Measurements from ENCODE around the gene ACTL10. TPM values are rescaled to one million over a fixed set of nuclear protein-coding genes. Genes with fewer than 3 reads are reported as not detected.

The ACTL10 gene
- total and polyA plus RNA-seq, 2 of the 13 experiments (the other 11 are each of a cell fraction or from before 2014, with no cell fraction given) = not detected

GRCh38 chr20:33673410-33674293, 6.9 kb downstream of the ACTL10 start (continued):
- TF ChIP-seq ZNF646 (CRISPR knock-in tag; IDR thresholded peaks at IDR 0.05) = no peak
- TF ChIP-seq ZNF720 (CRISPR knock-in tag; IDR thresholded peaks at IDR 0.05) = 0 out of 2 replicates have a peak, but pooled peaks have one; percentile 50
- TF ChIP-seq SIX4 (CRISPR knock-in tag; IDR thresholded peaks at IDR 0.05) = no peak
- TF ChIP-seq ZNF142 (CRISPR knock-in tag; IDR thresholded peaks at IDR 0.05) = 0 out of 2 replicates have a peak, but pooled peaks have one; percentile 17
- no peak for TF ChIP-seq SMC3 (IDR thresholded peaks at IDR 0.05; ENCODE audit: low read length)
- 0 out of 2 replicates have a peak, but pooled peaks have one; percentile 17 for TF ChIP-seq SP140L (CRISPR knock-in tag; IDR thresholded peaks at IDR 0.05; ENCODE audit: borderline replicate concordance)
- TF ChIP-seq NFKBIZ (CRISPR knock-in tag; IDR thresholded peaks at IDR 0.05) = peak; percentile 55; the same call in 1 of the 2 replicates
- TF ChIP-seq MIER3 (CRISPR knock-in tag; IDR thresholded peaks at IDR 0.05; ENCODE audit: borderline replicate concordance) = no peak
- 0 out of 2 replicates have a peak, but pooled peaks have one; percentile 32 for TF ChIP-seq ZNF879 (CRISPR knock-in tag; IDR thresholded peaks at IDR 0.05)
- 0 out of 2 replicates have a peak, but pooled peaks have one; percentile 5 for TF ChIP-seq ZNF512B (CRISPR knock-in tag; IDR thresholded peaks at IDR 0.05; ENCODE audit: borderline replicate concordance)
